Right atrium auricular region (tissue), 2 donors: ENCODE results near the gene MYO10. TPM values are rescaled to one million over a fixed set of nuclear protein-coding genes. Genes with fewer than 3 reads are reported as not detected.

ENCODE experiments used
- DNase-seq: peaks from one replicate; pipeline ENCODE4 v3.0.0-alpha.2; 2019; ENCODE audit warnings: low spot score
- H3K27ac ChIP-seq, 2 donors: fragments of 200-600 bp; sonication (generic); 1 replicate in 1 of 2; 2 replicates in 1 of 2; pipeline ENCODE4 v1.5.1; 2016 to 2019
- H3K27me3 ChIP-seq, 2 donors: fragments of 200-600 bp; sonication (generic); one replicate each; pipeline versions ENCODE4 v1.5.1 to v1.6.0; 2017 to 2019
- H3K36me3 ChIP-seq: fragments of 200-600 bp; sonication (generic); one replicate; pipeline ENCODE4 v1.5.1; 2016
- H3K4me1 ChIP-seq, 2 donors: fragments of 200-600 bp; sonication (generic); one replicate each; pipeline versions ENCODE4 v1.5.1 to v1.6.0; 2017 to 2019
- H3K4me3 ChIP-seq, 2 donors: fragments of 200-600 bp; sonication (generic); 1 replicate in 1 of 2; 2 replicates in 1 of 2; pipeline ENCODE4 v1.5.1; 2017 to 2019; ENCODE audit warnings: mild to moderate bottlenecking in 1 of 2, moderate library complexity in 1 of 2
- H3K9me3 ChIP-seq, 2 donors: fragments of 200-600 bp; sonication (generic); one replicate each; pipeline ENCODE4 v1.5.1; 2019
- CTCF ChIP-seq, 2 donors: fragments of 200-600 bp; sonication (generic); IDR thresholded peaks; one replicate each; pipeline ENCODE4 v1.5.1; 2019; ENCODE audit warnings: antibody characterized with exemption in 2 of 2
- total RNA-seq, 2 donors: library from RNA; depleted of rRNA; stranded (reverse); fragments of >200 nt; gene quantifications; one replicate each; pipeline ENCODE4 v1.1.0, GENCODE V29; 2016

Gene MYO10
- total RNA-seq, 2 donors from 2014 or later = 3.8 to 5.5 TPM

DNA sequence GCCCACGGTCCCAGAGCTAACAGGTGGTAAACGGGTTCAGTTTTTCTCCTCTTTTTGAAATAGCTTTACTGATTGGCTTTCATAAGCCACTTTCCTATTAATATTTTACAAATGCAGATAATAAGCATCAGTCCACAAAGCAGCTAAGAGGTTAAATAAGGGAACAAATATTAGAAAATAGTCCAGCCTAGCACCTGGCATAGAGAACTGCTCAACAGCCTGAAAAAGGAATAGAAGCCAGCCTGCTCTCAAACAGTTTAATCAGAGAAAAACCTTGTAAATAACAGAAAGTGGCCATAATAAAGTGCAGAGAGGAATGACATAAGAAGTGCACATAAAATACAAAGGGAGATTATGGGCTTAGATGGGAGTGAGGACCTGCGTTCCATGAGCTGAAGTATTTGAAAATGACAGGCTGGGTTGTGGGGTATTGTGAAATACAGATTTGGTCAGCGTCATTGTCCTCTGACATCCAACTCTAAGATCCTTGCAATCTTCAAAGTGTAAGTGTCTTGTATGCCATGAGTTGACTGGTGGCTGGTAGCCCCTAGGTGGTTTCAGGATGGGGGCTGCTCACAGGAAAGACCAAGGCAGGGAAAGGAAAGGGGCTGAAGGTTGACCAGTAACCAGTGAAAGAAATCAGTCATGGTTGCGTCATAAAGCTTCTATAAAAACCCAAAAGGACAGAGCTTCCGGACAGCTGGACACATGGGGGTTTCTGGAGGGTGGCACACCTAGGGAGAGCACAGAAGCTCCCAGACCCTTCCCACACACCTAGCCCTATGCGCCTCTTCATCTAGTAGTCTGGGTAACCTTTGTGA lies 32.4 kb downstream of the MYO10 start:
- no peaks in the 10 kb centered on the region for H3K27me3 ChIP-seq
- no peak for TF ChIP-seq CTCF (IDR thresholded peaks at IDR 0.05)
- no peaks in the 10 kb centered on the region for H3K9me3 ChIP-seq
- H3K27ac ChIP-seq = no peak overlapping the region
- no peak overlapping the region for H3K4me3 ChIP-seq
- no peaks in the 10 kb centered on the region for H3K36me3 ChIP-seq
- no peak for DNase-seq
- no peaks in the 10 kb centered on the region for H3K4me1 ChIP-seq

DNA sequence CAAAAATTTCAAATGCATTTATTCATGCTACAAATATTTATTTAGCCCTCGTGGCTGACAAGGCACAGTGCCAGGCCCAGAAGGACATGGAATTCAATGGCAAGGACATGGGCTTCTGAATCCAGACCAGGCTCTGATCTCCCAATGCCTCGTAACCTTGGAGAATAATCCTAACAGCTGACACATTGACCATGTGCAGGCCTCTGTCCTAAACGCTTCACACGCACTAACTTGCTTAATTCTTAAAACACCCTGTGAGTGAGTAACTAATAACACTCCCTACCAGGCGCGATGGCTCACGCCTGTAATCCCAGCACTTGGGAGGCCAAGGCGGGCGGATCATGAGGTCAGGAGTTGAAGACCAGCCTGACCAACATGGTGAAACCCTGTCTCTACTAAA lies 33.2 kb downstream of the MYO10 start:
- DNase-seq = no peak
- no peaks in the 10 kb centered on the region for H3K9me3 ChIP-seq
- H3K4me1 ChIP-seq = no peaks in the 10 kb centered on the region
- no peaks in the 10 kb centered on the region for H3K36me3 ChIP-seq
- H3K27me3 ChIP-seq = no peaks in the 10 kb centered on the region
- no peak overlapping the region for H3K27ac ChIP-seq
- no peak overlapping the region for H3K4me3 ChIP-seq
- no peak for TF ChIP-seq CTCF (IDR thresholded peaks at IDR 0.05)

GRCh38 chr5:16901021-16901644 lies 35.0 kb downstream of the MYO10 start:
- no peak for TF ChIP-seq CTCF (IDR thresholded peaks at IDR 0.05)
- no peak for DNase-seq
- H3K9me3 ChIP-seq = no peaks in the 10 kb centered on the region

DNA sequence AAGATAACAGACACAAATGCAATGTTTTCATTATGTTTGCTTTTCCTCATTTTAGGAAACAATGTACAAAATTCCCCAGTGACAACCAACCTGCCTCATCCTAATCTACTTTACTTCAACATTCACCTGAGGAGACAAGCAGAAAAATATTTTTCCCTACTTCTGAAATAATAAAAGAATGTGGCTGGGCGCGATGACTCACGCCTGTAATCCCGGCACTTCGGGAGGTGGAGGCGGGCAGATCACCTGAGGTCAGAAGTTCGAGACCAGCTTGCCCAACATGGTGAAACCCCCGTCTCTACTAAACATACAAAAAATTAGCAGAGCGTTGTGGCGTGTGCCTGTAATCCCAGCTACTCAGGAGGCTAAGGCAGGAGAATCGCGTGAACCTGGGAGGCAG lies 36.9 kb downstream of the MYO10 start:
- H3K27me3 ChIP-seq = no peaks in the 10 kb centered on the region
- no peaks in the 10 kb centered on the region for H3K4me1 ChIP-seq
- no peak overlapping the region for H3K4me3 ChIP-seq
- H3K36me3 ChIP-seq = no peaks in the 10 kb centered on the region
- DNase-seq = no peak
- no peak for TF ChIP-seq CTCF (IDR thresholded peaks at IDR 0.05)
- no peak overlapping the region for H3K27ac ChIP-seq
- H3K9me3 ChIP-seq = no peaks in the 10 kb centered on the region

More at GRCh38 chr5:16901021-16901644, 35.0 kb downstream of the MYO10 start:
- Histone ChIP-seq H3K27ac (no peak overlapping the region), H3K27me3 (no peaks in the 10 kb centered on the region), H3K4me3 (no peak overlapping the region), H3K36me3 (no peaks in the 10 kb centered on the region), H3K4me1 (no peaks in the 10 kb centered on the region)

DNA sequence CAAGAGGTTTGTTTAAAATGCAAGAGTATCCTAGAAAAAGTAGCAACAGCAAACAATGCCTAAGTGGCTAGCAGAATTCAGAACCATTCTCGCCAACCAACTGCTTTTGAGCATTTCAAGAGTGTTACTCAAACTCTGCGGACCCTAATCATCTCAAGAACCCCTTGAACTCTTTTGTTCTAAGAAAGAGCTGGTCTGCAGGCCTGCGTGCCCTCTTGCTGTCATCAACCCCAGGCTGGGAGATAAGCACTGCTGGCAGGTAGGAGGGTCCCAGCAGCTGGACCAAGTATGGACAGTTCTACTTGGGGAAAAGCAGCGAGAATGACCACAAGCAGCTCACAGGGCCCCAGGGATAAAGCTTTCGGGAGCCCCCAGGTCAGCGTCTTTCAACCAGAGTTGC lies 38.3 kb downstream of the MYO10 start:
- Histone ChIP-seq H3K27ac (no peak overlapping the region), H3K4me1 (no peaks in the 10 kb centered on the region), H3K36me3 (no peaks in the 10 kb centered on the region), H3K27me3 (no peaks in the 10 kb centered on the region), H3K9me3 (no peaks in the 10 kb centered on the region), H3K4me3 (no peak overlapping the region)
- DNase-seq = no peak
- no peak for TF ChIP-seq CTCF (IDR thresholded peaks at IDR 0.05)
